ENCODE data around the gene SMARCA2.
"Not testable (repeated sequence)": the region's sequence is repeated elsewhere in the genome, so short reads cannot be mapped to it uniquely, and the experiment has no call there.

SMARCA2 gene

DNA sequence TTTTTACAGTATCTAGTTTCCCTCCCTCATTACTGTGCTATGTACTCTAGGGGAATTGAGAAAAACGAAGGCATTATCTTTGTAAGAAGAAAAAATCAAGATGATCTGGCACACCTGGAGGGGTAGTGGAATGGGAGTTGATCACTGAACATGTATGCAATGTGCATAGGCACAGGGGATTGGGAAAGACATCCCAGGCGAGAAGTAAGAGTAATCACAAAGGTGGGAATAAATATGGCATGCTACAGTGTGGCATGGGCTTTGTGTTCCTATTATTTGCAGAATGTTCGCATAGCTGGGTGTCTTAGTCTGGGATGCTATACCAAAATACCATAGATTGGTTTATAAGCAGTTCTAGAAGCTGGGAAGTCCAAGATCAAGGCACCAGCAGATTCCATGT is 130.6 kb downstream of the SMARCA2 start:
- DNase-seq (ENCODE audit: low spot score), result no peak

DNA sequence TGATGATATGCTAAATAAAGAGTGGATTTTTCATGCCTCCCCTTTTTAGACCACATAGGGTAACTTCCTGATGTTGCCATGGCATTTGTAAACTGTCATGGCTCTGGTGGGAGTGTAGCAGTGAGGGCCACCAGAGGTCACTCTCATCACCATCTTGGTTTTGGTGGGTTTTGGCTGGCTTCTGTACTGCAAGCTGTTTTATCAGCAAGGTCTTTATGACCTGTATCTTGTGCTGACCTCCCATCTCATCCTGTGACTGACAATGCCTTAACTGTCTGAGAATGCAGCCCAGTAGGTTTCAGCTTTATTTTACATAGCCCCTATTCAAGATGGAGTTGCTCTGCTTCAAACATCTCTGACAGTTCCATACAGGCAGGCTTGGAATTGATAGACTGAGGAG is 131.6 kb downstream of the SMARCA2 start:
- not testable (repeated sequence) for DNase-seq (ENCODE audit: low spot score)

DNA sequence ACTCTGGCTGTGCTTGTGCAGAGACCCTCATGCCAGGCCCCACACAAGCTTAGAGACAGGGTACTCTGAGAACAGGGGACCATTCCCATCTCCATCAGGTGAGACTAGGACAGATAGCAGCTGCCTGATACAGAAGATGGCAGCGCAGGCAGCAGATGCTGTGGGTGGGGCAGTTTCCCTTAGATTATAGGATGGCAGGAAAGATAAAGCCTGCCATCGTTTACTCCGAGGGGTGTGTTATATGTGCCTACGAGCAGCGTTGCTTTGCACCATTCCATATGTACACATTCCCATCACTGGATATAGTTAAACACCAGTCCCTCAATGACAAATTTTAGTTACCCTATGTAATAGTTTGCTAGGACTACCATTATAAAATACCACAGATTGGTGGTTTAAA is 135.2 kb downstream of the SMARCA2 start:
- DNase-seq (ENCODE audit: low spot score), result no peak

DNA sequence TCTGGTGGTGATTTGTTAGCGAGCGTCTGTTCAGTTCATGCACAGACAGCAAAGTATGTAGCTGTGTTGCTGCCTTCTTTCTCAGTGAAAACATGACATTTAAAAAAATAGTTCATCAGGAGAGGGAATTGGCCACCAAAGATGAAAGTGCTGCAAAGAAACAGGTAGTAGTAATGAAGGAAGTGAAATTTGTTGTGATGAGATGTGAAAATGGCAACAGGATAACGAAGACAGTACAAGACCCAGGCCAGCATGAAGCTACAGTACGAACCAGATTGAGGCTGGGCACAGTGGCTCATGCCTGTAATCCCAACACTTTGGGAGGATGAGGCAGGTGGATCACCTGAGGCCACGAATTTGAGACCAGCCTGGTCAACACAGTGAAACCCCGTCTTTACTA is 136.0 kb downstream of the SMARCA2 start:
- DNase-seq (ENCODE audit: low spot score), result no peak

DNA sequence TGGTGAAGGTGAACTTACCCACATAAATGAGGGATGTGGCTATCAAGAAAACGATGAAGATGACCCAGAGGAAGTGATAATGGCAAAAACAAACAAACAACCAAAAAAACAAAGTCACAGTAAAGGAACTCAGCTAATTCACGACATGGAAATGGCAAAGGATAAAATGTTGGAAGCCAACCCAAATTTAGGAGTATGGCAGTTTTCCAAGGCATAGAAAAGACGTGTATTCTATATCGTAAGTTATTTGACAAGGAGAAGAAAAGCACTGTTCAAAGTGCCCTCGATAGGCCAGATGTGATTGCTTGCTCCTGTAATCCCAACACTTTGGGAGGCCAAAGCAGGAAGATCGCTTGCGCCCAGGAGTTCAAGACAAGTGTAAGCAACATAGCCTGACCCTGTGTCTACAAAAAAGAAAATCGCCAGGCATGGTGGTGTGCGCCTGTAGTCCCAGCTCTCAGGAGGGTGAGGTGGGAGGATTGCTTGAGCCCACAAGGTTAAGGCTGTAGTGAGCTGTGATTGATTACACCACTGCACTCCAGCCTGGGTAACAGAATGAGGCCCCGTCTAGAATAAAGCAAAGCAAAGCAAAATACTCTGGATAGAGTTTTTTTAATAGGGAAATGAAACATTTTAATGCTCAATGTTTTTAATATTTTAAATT is 138.0 kb downstream of the SMARCA2 start:
- DNase-seq (ENCODE audit: low spot score), result no peak

DNA sequence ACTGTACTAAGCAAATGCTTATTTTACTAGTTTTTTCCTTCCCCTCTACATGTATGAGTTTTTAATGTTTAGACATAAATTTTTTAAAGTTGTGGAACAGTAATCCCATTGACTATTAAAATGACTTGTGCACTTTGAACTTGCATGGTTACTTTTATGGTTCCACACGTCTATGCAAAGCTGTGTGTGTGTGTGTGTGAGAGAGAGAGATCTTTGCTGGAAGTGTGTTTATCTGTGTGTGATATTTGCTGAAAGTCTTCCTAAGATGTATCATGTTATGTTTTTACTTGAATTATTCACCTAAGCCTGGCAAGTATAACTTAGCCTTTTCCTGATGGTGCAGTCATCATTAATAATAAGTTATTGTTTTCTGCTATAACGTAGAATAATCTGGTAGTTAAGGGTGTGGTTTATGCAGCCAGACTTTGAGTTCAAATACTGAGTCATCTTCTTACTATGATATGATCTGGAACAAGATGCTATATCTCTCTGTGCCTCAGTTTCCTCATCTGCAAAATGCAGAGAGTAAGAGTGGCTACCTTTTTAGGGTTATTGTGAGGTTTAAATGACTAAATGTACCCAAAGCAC is 138.6 kb downstream of the SMARCA2 start:
- no peak for DNase-seq (ENCODE audit: low spot score)

DNA sequence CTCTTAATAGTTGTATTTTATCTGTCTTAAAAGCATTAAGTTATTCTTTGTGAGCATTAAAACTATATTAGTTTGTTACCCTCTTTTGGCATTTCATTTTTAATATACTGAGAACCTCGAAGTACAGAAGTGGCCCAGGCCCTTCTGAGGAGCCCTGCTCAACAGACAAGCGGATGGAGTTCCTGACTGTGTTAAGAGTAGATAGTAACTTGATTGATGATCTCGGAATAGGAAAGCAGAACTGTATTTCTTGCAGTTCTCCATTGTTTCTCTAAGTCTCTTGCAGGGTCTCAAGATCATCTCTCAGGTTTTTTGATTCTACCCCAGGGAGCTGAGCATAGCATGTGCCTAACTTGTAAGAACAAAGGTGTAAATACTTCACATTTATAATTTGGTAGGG is 139.6 kb downstream of the SMARCA2 start:
- no peak for DNase-seq (ENCODE audit: low spot score)

DNA sequence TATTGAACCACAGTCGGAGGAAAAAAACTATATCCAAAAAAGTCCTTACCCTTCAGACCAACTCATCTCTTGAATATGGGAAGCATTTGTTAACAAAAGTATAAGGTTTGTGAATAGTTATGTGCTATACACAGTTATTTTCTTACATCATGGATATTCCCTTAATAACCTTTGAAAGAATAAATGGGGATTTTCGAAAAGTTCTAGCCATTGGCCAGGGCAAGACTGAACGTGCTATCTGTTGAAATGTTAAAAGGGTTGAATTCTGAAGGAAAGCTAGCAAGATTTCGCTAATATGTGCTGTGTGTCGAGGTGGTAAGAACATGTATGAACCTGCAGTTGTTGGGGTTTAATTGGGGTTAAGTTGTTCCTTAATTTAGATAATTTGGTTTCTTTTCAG is 140.8 kb downstream of the SMARCA2 start:
- DNase-seq (ENCODE audit: low spot score), result no peak

DNA sequence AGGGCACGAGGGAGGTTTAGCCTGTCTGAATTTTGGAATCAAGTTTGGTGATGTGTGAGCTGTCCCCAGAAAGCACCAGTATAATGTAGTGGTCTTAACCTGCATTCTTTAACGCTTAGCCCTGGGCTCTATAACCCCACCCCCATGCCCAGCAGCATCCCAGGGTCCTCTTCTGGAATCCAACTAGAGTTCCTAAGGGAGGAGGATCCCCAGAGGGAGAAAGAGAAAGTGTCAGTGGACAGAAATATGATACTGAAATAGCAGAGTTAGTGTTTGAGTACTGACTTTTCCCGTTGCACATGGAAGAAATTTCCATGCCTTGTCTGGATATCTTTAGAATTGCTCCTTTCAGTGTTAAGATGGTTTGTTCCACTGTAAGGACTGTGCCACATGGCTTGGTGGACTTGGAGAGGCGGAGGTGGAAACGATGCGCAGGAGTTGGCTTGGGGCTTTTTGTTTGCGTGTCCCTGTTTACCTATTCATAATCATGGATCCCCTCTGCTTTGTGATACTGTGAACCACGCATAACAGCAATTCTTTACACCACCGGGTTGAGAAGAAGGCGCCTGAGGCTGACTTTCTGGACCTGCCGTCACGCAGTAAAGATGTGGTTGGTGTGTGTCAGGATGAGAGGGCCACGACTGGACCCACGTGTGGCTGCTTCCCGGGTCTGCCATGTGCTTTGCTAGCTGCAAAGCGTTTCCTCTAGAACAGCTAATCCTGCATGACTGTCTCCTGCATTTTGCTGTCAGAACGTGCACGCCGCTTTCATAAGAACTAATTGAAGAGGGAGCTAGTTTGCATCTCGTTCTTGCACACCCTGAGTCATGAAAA is 142.3 kb downstream of the SMARCA2 start:
- DNase-seq (ENCODE audit: low spot score), result peak; percentile 71

DNA sequence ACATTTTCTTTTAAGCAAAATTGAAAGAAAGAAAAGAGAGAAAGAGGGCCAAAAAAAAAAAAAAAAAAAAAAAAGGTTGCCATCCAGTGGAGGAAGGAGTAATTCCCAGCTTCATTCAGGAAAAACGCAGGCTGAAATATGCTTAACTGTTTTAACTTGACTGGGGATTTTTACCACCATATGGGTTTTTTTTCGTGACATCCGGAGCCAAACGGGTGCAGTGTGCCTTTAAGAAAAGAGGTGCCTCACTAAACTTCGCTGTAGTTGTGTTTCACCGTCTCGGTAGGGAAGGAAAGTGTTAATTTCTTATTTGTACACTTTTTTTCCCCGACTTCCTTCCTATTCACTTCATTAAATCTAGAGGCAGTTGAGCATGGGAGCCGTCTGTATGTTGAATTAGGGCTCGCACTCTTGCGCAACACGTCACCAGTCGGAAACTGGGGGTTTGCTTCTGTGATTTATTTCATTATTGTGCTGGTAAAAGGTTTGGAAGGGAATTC is 143.0 kb downstream of the SMARCA2 start:
- DNase-seq (ENCODE audit: low spot score), result peak; percentile 45

DNA sequence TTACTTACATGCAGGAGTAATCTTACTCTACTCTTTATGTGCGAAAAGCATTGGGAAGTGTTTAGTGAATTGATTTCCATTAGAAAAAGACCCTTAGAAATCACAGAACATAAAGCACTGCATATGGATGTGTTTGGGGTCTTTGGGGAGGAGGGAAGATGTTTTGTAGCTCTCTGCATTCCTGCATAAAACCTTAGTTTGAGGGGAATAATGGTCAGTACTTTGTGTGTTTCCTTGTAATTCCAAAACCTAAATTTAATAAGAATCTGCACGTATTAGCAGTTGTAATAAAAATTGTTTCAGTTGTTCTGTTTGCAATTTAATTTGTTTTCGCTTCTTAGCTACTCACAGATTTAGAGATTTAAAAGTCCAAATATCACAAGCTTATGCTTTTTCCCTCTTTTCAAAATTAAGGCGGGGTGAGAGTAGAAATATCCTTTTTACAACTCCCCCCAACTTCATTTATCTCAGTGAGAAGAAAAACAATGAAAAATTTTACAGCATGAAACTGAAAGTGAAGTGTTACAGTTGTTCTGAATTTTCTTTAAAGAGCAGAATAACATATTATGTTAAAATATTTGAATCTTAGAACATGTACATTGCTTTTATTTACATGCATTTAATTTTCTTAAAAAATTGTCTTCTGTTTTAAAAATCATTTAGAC is 143.8 kb downstream of the SMARCA2 start:
- DNase-seq (ENCODE audit: low spot score), result no peak

DNA sequence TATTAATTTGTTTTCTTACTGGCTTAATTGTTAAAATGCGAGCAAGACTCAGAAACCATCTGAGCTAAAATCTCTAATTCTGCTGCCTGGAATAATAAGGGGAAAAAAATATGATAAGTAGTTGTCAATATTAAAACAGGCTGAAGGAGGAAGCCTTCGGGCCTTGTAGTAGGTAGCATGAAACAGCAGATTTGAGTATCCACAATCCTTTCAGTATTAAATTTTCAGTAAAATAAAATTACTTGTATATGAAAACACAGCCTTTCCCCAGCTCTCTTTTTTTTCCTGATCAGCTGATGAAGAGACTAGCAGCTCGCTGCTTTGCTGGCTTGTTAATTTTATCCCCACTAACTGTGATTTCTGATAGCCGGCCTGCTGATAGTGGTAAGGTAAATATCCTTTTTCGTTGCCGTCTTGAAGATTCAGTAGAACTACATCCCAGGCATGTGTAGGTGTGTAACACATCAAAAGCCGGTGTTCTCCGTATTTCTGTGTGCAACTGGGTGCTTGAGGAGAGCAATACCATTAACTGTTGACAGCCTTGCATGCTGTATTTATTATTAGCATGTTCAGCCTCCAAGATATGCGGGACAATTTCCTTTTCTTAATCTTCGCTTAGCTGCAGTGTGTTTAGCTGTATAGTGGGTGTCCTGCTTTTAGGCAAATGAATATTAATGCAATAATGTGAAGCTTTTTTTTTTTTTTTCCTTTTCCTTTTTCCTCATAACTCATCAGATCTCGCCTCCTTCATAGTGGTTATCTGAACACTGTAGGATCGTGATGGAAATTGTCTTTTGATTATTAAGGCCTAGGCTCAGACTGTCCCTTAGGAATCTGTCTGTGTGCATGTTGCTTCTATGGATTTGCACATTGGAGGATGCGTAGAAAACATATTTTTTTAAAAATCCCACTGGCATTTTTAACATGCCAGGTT is 144.6 kb downstream of the SMARCA2 start:
- no peak for DNase-seq (ENCODE audit: low spot score)

DNA sequence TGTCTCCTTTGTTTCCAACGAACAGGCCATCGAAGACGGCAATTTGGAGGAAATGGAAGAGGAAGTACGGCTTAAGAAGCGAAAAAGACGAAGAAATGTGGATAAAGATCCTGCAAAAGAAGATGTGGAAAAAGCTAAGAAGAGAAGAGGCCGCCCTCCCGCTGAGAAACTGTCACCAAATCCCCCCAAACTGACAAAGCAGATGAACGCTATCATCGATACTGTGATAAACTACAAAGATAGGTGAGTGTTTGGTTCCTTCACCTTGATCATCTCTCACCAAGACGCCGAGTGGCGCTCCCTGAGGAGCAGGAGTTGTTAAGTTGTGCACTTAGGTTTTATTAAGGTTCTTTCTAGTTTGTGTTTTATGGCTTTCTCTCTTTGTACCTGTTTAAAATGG is 146.5 kb downstream of the SMARCA2 start:
- no peak for DNase-seq (ENCODE audit: low spot score)

DNA sequence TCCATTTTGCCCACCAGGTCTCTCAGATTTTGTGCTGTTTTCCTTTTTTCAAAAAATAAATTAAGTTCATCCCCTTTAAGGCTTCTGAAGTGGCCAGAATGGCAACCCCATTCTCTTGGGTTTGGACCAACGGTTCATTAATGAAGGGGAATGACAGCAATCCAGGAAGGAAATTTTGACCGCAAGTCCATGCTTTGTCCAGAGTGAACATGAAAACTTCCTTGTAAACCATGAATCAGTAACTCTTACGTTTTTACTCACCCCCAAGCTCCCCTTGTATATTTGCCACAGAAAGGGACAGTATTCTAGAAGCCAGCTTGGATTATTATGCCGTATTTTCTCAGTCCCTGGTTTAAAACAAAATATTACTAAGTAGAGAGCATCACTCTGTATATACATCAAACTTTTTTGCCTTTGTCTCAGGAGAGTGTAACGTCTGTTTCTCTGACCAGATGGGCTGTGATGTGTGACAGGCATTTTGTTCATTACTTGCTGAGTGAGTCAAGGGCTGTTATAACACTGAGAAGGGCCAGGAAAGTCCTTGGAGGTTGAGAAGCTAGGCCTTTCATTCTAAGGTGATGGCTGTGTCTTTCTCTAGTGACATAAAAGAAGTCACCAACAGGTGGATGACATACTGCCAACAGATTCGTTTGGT is 148.2 kb downstream of the SMARCA2 start:
- DNase-seq (ENCODE audit: low spot score), result no peak

DNA sequence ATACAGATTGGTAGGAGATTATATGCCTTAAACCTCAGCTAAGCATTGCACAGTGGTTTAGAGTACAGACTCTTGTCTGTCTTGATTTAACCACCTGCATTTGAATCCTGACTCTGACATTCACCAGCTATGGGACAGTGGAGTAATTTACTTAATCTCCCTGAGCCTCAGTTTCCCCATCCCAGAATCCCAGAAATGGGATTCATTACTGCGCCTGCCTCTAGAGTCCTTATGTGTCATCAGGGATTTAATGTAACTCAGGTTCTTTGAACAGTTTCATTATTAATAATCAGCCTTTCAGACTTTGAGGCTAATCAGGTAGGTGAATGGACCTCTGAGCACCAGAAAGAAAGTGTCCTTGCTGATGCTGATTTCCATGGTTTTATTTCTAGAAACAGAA is 149.1 kb downstream of the SMARCA2 start:
- DNase-seq (ENCODE audit: low spot score), result no peak

DNA sequence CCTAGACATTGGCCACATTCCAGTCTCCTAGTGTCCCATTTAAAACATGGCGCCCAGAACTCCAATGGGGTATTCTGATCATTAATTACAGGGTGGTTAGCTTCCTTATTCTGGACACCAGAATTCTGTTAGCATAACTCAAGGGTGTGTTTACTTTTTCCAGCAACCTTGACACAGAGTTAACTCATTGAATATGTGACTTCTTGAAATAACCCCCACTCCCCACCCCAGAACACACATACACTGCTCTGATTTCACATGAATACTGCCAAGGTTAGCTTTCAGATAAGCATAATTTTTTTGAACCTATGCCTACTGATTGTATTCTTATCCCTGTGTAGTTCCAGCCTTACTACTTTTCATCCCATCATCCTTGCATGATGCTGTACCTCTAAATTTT is 151.1 kb downstream of the SMARCA2 start:
- no peak for DNase-seq (ENCODE audit: low spot score)

DNA sequence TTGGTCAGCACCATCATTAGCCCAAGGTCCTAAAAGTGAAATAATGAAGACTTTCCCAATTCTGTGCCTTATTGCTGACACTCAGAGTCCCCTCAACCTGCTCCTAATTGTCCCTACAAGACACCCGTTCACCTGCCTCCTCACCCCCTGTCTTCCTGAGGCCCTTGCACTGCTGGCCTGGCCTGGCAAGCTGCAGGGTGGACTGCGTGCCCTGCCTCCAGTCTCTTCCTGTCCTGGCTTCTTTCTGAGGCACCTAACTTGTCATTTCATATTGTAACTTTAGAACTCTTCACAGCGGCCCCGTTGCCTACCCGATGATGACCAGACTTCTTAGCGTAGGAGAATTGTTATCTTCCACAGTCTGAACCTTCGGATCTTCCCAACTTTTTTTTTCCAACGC is 153.9 kb downstream of the SMARCA2 start:
- DNase-seq (ENCODE audit: low spot score), result no peak

DNA sequence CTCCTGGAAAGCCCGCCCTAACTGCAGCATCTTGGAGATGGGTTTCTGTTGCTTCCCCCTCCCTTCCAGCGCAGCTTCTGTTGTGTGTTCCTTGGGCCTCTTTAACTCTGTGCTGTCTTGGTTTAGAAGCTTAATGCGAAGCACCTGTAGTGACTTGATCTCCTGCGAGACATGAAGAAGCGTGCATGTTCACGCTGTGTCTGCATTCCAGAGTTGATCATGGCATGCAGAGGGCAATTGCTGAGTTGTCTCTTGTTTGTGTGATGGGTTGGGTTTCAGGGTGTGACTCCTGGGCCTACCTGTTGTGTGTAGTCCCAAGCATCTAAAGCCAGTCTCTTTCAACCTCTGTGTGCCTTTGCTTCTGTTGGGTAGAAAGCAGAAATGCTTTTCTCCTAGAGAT is 155.6 kb downstream of the SMARCA2 start:
- no peak for DNase-seq (ENCODE audit: low spot score)

DNA sequence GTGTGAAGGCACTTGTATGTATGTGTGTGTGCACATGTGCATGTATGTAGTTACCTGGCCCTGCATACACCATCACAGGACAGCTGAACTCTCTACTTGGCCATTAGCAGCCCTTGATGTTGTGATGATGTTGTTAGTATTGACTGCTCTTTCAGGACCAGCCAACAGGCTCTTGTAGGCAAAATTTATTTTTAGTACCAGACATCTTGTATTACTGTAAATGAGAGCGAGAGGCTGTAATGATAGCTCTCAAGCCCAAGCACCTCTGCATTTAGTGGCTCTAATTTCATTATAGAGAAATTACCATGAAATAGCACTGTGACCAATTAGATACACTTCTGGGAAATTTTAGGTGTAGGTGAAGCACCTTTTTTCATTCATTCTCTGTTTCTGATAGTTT is 158.0 kb downstream of the SMARCA2 start:
- no peak for DNase-seq (ENCODE audit: low spot score)

DNA sequence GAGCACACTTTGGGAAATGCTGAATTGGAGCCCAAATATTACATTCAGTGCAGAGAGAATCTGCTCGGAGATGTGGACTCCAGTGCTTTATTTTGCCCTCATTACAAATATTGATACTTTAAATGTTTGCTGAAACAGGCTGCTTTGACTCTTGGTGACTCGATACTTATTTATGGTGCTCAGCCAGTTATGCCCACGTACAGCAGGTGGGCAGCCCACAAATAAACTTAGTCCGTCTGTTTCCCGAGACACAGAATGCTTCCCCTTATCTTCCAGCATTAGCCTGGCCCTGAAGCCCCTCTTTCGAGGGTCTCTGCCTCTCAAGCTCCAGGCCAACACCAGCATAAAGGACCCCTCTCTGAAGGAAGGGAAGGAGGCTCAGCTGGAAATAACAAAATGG is 158.7 kb downstream of the SMARCA2 start:
- no peak for DNase-seq (ENCODE audit: low spot score)

DNA sequence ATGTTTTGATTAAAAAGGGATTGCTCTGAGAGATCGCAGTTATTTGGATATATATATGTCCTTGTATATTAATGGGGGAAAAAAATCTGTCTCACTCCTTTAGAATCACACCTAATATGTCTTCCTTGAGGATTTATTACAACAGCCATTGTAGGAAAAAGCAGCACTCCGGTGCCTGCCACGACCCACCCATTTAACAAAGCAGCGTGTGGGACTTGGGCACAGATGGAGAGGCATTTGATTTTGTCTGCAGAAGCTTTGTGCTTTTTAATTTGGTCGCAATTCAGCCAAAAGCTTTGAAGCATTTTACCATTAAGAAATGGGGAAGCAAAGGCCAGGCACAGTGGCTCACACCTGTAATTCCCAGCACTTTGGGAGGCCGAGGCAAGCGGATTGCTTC is 159.2 kb downstream of the SMARCA2 start:
- no peak for DNase-seq (ENCODE audit: low spot score)
